Measurements from ENCODE around the gene GLCE. TPM values are rescaled to one million over a fixed set of nuclear protein-coding genes. Genes with fewer than 3 reads are reported as not detected.

GLCE gene
- total and polyA plus RNA-seq, 9 of the 15 experiments (the other 6 are each of a cell fraction or from before 2014, with no cell fraction given) = 4.6 to 12.3 (median 10.6) TPM

DNA sequence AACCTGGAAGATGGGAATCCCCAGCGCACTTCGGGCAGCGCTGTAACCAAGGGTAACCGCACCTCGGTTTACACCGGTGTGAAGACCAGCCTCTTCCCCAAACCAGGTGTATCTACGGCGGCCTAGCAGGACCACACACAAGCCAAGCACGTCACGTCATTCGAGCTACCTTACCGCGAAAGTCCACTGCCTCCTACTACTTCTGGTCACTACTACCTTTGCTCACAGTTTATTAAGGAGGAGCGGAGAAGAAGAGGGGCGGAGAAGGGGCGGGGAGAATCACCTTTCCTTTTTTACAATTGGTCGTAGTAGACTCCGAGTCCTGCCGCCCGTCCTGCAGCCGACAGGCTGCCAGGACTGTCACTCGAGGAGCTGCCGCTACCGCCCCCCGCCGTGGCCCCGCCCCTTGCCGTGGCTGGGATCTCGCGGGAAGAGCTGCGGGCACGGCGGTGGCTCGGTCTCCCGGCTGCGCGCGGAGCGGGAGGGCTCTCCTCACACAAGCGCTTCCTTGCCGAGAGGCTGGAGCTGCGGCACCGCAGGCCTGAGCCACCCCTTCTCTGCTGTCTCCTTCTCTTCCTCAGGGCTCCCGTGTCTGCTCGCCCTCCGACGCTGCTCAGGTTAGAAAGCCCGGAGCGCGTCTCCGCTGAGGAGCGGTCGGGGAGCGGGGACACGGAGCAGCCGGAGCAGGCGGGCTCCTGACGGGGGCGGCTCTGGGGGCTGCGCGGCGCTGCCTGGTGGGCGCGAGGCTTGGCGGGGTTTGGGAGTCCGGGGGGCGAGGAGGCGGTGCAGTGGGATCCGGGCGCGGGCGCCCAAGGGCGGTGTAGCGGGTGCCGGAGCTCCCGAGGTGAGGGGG is at the start of gene GLCE (continued):
- TF ChIP-seq, protein P1, sequence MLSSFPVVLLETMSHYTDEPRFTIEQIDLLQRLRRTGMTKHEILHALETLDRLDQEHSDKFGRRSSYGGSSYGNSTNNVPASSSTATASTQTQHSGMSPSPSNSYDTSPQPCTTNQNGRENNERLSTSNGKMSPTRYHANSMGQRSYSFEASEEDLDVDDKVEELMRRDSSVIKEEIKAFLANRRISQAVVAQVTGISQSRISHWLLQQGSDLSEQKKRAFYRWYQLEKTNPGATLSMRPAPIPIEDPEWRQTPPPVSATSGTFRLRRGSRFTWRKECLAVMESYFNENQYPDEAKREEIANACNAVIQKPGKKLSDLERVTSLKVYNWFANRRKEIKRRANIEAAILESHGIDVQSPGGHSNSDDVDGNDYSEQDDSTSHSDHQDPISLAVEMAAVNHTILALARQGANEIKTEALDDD (IDR thresholded peaks at IDR 0.05) = no peak
- TF ChIP-seq CHD2 (IDR thresholded peaks at IDR 0.05; ENCODE audit: low read depth, low read length) = peak; percentile 99
- TF ChIP-seq ZNF224 (CRISPR knock-in tag; IDR thresholded peaks at IDR 0.05) = no peak
- no peak for TF ChIP-seq NR1H2 (CRISPR knock-in tag; IDR thresholded peaks at IDR 0.05)
- TF ChIP-seq POLR2A (conservative IDR thresholded peaks at IDR 0.05) = peak; percentile 90
- TF ChIP-seq ETV5 (CRISPR knock-in tag; IDR thresholded peaks at IDR 0.05; ENCODE audit: low read depth) = 0 out of 2 replicates have a peak, but pooled peaks have one; percentile 36
- TF ChIP-seq ARID2 (IDR thresholded peaks at IDR 0.05) = no peak
- TF ChIP-seq, protein P2, sequence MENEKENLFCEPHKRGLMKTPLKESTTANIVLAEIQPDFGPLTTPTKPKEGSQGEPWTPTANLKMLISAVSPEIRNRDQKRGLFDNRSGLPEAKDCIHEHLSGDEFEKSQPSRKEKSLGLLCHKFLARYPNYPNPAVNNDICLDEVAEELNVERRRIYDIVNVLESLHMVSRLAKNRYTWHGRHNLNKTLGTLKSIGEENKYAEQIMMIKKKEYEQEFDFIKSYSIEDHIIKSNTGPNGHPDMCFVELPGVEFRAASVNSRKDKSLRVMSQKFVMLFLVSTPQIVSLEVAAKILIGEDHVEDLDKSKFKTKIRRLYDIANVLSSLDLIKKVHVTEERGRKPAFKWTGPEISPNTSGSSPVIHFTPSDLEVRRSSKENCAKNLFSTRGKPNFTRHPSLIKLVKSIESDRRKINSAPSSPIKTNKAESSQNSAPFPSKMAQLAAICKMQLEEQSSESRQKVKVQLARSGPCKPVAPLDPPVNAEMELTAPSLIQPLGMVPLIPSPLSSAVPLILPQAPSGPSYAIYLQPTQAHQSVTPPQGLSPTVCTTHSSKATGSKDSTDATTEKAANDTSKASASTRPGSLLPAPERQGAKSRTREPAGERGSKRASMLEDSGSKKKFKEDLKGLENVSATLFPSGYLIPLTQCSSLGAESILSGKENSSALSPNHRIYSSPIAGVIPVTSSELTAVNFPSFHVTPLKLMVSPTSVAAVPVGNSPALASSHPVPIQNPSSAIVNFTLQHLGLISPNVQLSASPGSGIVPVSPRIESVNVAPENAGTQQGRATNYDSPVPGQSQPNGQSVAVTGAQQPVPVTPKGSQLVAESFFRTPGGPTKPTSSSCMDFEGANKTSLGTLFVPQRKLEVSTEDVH (IDR thresholded peaks at IDR 0.05; ENCODE audit: low read depth, partially characterized antibody) = no peak
- TF ChIP-seq CCNT2 (IDR thresholded peaks at IDR 0.05; ENCODE audit: borderline replicate concordance, extremely low read depth, insufficient read length, low read depth, low read length) = peak; percentile 41
- TF ChIP-seq, protein P3, sequence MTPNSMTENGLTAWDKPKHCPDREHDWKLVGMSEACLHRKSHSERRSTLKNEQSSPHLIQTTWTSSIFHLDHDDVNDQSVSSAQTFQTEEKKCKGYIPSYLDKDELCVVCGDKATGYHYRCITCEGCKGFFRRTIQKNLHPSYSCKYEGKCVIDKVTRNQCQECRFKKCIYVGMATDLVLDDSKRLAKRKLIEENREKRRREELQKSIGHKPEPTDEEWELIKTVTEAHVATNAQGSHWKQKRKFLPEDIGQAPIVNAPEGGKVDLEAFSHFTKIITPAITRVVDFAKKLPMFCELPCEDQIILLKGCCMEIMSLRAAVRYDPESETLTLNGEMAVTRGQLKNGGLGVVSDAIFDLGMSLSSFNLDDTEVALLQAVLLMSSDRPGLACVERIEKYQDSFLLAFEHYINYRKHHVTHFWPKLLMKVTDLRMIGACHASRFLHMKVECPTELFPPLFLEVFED (CRISPR knock-in tag; conservative IDR thresholded peaks at IDR 0.05) = no peak
- TF ChIP-seq, protein P4, sequence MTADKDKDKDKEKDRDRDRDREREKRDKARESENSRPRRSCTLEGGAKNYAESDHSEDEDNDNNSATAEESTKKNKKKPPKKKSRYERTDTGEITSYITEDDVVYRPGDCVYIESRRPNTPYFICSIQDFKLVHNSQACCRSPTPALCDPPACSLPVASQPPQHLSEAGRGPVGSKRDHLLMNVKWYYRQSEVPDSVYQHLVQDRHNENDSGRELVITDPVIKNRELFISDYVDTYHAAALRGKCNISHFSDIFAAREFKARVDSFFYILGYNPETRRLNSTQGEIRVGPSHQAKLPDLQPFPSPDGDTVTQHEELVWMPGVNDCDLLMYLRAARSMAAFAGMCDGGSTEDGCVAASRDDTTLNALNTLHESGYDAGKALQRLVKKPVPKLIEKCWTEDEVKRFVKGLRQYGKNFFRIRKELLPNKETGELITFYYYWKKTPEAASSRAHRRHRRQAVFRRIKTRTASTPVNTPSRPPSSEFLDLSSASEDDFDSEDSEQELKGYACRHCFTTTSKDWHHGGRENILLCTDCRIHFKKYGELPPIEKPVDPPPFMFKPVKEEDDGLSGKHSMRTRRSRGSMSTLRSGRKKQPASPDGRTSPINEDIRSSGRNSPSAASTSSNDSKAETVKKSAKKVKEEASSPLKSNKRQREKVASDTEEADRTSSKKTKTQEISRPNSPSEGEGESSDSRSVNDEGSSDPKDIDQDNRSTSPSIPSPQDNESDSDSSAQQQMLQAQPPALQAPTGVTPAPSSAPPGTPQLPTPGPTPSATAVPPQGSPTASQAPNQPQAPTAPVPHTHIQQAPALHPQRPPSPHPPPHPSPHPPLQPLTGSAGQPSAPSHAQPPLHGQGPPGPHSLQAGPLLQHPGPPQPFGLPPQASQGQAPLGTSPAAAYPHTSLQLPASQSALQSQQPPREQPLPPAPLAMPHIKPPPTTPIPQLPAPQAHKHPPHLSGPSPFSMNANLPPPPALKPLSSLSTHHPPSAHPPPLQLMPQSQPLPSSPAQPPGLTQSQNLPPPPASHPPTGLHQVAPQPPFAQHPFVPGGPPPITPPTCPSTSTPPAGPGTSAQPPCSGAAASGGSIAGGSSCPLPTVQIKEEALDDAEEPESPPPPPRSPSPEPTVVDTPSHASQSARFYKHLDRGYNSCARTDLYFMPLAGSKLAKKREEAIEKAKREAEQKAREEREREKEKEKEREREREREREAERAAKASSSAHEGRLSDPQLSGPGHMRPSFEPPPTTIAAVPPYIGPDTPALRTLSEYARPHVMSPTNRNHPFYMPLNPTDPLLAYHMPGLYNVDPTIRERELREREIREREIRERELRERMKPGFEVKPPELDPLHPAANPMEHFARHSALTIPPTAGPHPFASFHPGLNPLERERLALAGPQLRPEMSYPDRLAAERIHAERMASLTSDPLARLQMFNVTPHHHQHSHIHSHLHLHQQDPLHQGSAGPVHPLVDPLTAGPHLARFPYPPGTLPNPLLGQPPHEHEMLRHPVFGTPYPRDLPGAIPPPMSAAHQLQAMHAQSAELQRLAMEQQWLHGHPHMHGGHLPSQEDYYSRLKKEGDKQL (CRISPR knock-in tag; IDR thresholded peaks at IDR 0.05; ENCODE audit: borderline replicate concordance) = no peak
- TF ChIP-seq ZNF583 (CRISPR knock-in tag; IDR thresholded peaks at IDR 0.05) = no peak
- no peak for TF ChIP-seq PYGO2 (tag; IDR thresholded peaks at IDR 0.05)
- no peak for TF ChIP-seq MTA1 (IDR thresholded peaks at IDR 0.05; ENCODE audit: borderline replicate concordance)
- TF ChIP-seq ZNF384 (IDR thresholded peaks at IDR 0.05; ENCODE audit: low read depth, low read length) = no peak
- TF ChIP-seq SUPT5H (IDR thresholded peaks at IDR 0.05) = peak; percentile 90
- no peak for TF ChIP-seq OTX1 (CRISPR knock-in tag; IDR thresholded peaks at IDR 0.05)
